ENCODE data around the gene LTBP4. TPM values are rescaled to one million over a fixed set of nuclear protein-coding genes. Genes with fewer than 3 reads are reported as not detected.

LTBP4 gene
- total RNA-seq, 1 donor from 2014 or later: 75.1 TPM

GRCh38 chr19:40633207-40633606 is 32.0 kb downstream of the LTBP4 start:
- Mint-ChIP-seq H3K36me3 (ENCODE audit: low read depth) (peaks cover 7% of the 10 kb centered on the region), H3K27ac (no peak overlapping the region), H3K27me3 (peaks cover 4% of the 10 kb centered on the region), H3K4me1 (peaks cover 5% of the 10 kb centered on the region), H3K9me3 (no peaks in the 10 kb centered on the region), H3K4me3 (no peak overlapping the region)
- POLR2A ChIA-PET: interaction anchor here (0.5 to 1.1 kb wide), 2 partner anchors 15 to 28 kb away, joined by 3 read pairs; no protein-coding TSS in a partner anchor
- intact Hi-C loops (cut with micrococcal nuclease): no loop called here
- no peak for TF ChIP-seq CTCF (IDR thresholded peaks at IDR 0.05)
- CTCF ChIA-PET: interaction anchor here (0.7 to 4.6 kb wide), 8 partner anchors 14 to 96 kb away, joined by 5 to 45 read pairs (median 10); no protein-coding TSS in a partner anchor
- DNase-seq (no peak), ATAC-seq (ENCODE audit: low read depth) (no peak)

GRCh38 chr19:40638327-40638726 is 37.2 kb downstream of the LTBP4 start:
- POLR2A ChIA-PET: no interaction called here
- no peak for DNase-seq
- no peak for TF ChIP-seq CTCF (IDR thresholded peaks at IDR 0.05)
- H3K27ac Mint-ChIP-seq: no peak overlapping the region
- intact Hi-C loops (cut with micrococcal nuclease): no loop called here
- peaks cover 18% of the 10 kb centered on the region for H3K4me1 Mint-ChIP-seq
- CTCF ChIA-PET: no interaction called here
- no peak overlapping the region for H3K4me3 Mint-ChIP-seq
- H3K27me3 Mint-ChIP-seq: peaks cover 7% of the 10 kb centered on the region
- ATAC-seq (ENCODE audit: low read depth): no peak
- H3K9me3 Mint-ChIP-seq: no peaks in the 10 kb centered on the region
- no peaks in the 10 kb centered on the region for H3K36me3 Mint-ChIP-seq (ENCODE audit: low read depth)

GRCh38 chr19:40639638-40639982 is 38.4 kb downstream of the LTBP4 start:
- Mint-ChIP-seq H3K9me3 (no peaks in the 10 kb centered on the region), H3K36me3 (ENCODE audit: low read depth) (no peaks in the 10 kb centered on the region)
- POLR2A ChIA-PET: no interaction called here

GRCh38 chr19:40640744-40641143 is 39.6 kb downstream of the LTBP4 start:
- intact Hi-C loops (cut with micrococcal nuclease): no loop called here
- ChIA-PET POLR2A (interaction anchor here (0.6 kb wide), 1 partner anchor 170 kb away, joined by 6 read pairs; no protein-coding TSS in a partner anchor), CTCF (interaction anchor here (1.1 kb wide), 1 partner anchor 90 kb away, joined by 3 read pairs; no protein-coding TSS in a partner anchor)
- no peak for TF ChIP-seq CTCF (IDR thresholded peaks at IDR 0.05)
- Mint-ChIP-seq H3K4me3 (no peak overlapping the region), H3K4me1 (peaks cover 13% of the 10 kb centered on the region), H3K36me3 (ENCODE audit: low read depth) (no peaks in the 10 kb centered on the region), H3K27me3 (peaks cover 4% of the 10 kb centered on the region), H3K9me3 (no peaks in the 10 kb centered on the region), H3K27ac (no peak overlapping the region)
- DNase-seq: no peak
- peak; percentile 31 for ATAC-seq (ENCODE audit: low read depth)

More at GRCh38 chr19:40639638-40639982, 38.4 kb downstream of the LTBP4 start:
- intact Hi-C loops (cut with micrococcal nuclease): no loop called here
- DNase-seq: no peak
- CTCF ChIA-PET: interaction anchor here (1.1 kb wide), 1 partner anchor 89 kb away, joined by 3 read pairs; no protein-coding TSS in a partner anchor
- ATAC-seq (ENCODE audit: low read depth): no peak
- no peak for TF ChIP-seq CTCF (IDR thresholded peaks at IDR 0.05)
- H3K27me3 Mint-ChIP-seq: peaks cover 7% of the 10 kb centered on the region
- H3K27ac Mint-ChIP-seq: no peak overlapping the region
- peaks cover 14% of the 10 kb centered on the region for H3K4me1 Mint-ChIP-seq
- H3K4me3 Mint-ChIP-seq: no peak overlapping the region

- ChIA-PET CTCF (no interaction called here), POLR2A (no interaction called here)
- Mint-ChIP-seq H3K27me3 (peaks cover 9% of the 10 kb centered on the region), H3K9me3 (no peaks in the 10 kb centered on the region), H3K27ac (no peak overlapping the region), H3K4me1 (peaks cover 13% of the 10 kb centered on the region), H3K4me3 (no peak overlapping the region), H3K36me3 (ENCODE audit: low read depth) (no peaks in the 10 kb centered on the region)
- no peak for DNase-seq
- intact Hi-C loops (cut with micrococcal nuclease): no loop called here
- no peak for ATAC-seq (ENCODE audit: low read depth)
- no peak for TF ChIP-seq CTCF (IDR thresholded peaks at IDR 0.05)
These were observed 40.1 kb downstream of the LTBP4 start for GRCh38 chr19:40641281-40641680.

Measured in activated B cell treated with CpG ODN at 0.5 μM for 24 hours (primary cell).